Caco-2 (cell line): ENCODE measurements around the gene SLC4A9. TPM values are rescaled to one million over a fixed set of nuclear protein-coding genes. Genes with fewer than 3 reads are reported as not detected.

Source experiments
- BruUV-seq: library from RNA; stranded (reverse); fragments of 400-500 nt; replicated peaks from 2 replicates; lab custom pipeline; 2021; lab: Mats Ljungman, UMichigan
- CTCF ChIA-PET: fragments of 300-600 bp; sonication (Branson Sonifier 250); formaldehyde crosslinking; loops from one replicate; lab custom pipeline; 2022; ENCODE audit warnings: antibody characterized with exemption; lab: Charles Lee
- POLR2A ChIA-PET: fragments of 300-600 bp; sonication (Branson Sonifier 250); formaldehyde crosslinking; loops from one replicate; lab custom pipeline; 2022; ENCODE audit warnings: antibody characterized with exemption; lab: Charles Lee
- DNase-seq, 2 experiments: peaks; one replicate each; pipeline versions ENCODE4 v3.0.0 to v3.0.0-alpha.2; 2020 to 2022
- H3K27me3 ChIP-seq: replicated peaks from 2 replicates; pipeline ENCODE4 v1.6.0; 2011; ENCODE audit warnings: low read length; ENCODE audit not compliant: control insufficient read depth, insufficient read depth
- H3K36me3 ChIP-seq: 2 replicates; pipeline ENCODE4 v1.5.1; 2011; ENCODE audit warnings: low read length; ENCODE audit not compliant: control insufficient read depth, insufficient read depth
- H3K4me1 ChIP-seq: fragments of 250-450 bp; sonication (Bioruptor Pico); 2 replicates; pipeline ENCODE4 v1.5.1; 2020; ENCODE audit warnings: mild to moderate bottlenecking
- H3K4me3 ChIP-seq: 2 replicates; pipeline ENCODE4 v1.5.1; 2011; ENCODE audit warnings: low read depth, mild to moderate bottlenecking, control low read depth, low read length
- H3K9me3 ChIP-seq: fragments of 250-450 bp; sonication (Bioruptor Pico); 2 replicates; pipeline ENCODE4 v1.5.1; 2020; ENCODE audit warnings: mild to moderate bottlenecking, moderate library complexity
- H3K27ac Mint-ChIP-seq: one replicate; pipeline ENCODE4 v1.8.0; 2022; ENCODE audit warnings: mixed read lengths; ENCODE audit not compliant: unreplicated experiment
- H3K27me3 Mint-ChIP-seq: one replicate; pipeline ENCODE4 v1.8.0; 2022; ENCODE audit warnings: mixed read lengths; ENCODE audit not compliant: insufficient read depth, unreplicated experiment
- H3K36me3 Mint-ChIP-seq: one replicate; pipeline ENCODE4 v1.8.0; 2022; ENCODE audit warnings: mild to moderate bottlenecking, mixed read lengths; ENCODE audit not compliant: insufficient read depth, unreplicated experiment
- H3K4me1 Mint-ChIP-seq: one replicate; pipeline ENCODE4 v1.8.0; 2022; ENCODE audit warnings: low read depth, mixed read lengths; ENCODE audit not compliant: unreplicated experiment
- H3K4me3 Mint-ChIP-seq: one replicate; pipeline ENCODE4 v1.8.0; 2022; ENCODE audit warnings: mild to moderate bottlenecking, moderate library complexity, mixed read lengths; ENCODE audit not compliant: unreplicated experiment
- H3K9me3 Mint-ChIP-seq: one replicate; pipeline ENCODE4 v1.8.0; 2022; ENCODE audit warnings: mixed read lengths; ENCODE audit not compliant: unreplicated experiment
- intact Hi-C: fragments of 100-400 bp; cut with micrococcal nuclease; formaldehyde crosslinking; loops from one replicate; pipeline ENCODE4 v1.10.0; 2022; ENCODE audit not compliant: unreplicated experiment
- total RNA-seq: library from RNA; stranded (reverse); gene quantifications from 2 replicates; pipeline ENCODE4 v1.2.3, GENCODE V29; 2022
- TF ChIP-seq, protein P1 (sequence below), 2 experiments: fragments of 200-600 bp in 1 of 2; IDR thresholded peaks; 1 replicate in 1 of 2; 2 replicates in 1 of 2; pipeline versions ENCODE4 v1.5.1 to v1.8.0; 2011 to 2022; ENCODE audit warnings: antibody characterized with exemption in 1 of 2, control low read depth in 1 of 2, inconsistent platforms in 1 of 2, low read depth in 1 of 2, low read length in 1 of 2, mild to moderate bottlenecking in 1 of 2, moderate library complexity in 1 of 2; ENCODE audit not compliant: insufficient read depth in 1 of 2, severe bottlenecking in 1 of 2, unreplicated experiment in 1 of 2

Gene SLC4A9
- total RNA-seq, 1 experiment from 2014 or later, result 0.11 TPM

DNA sequence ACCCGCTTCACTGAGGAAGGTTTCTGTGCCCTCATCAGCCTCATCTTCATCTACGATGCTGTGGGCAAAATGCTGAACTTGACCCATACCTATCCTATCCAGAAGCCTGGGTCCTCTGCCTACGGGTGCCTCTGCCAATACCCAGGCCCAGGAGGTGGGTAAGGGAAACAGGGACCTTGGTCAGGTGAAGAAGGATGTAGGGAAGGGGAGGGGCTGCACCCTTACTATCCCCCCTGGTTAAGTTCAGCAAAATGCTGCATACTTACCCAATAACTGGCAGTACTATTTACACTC lies 4.4 kb downstream of the SLC4A9 start:
- no peaks in the 10 kb centered on the region for H3K9me3 Mint-ChIP-seq
- no peaks in the 10 kb centered on the region for H3K36me3 Mint-ChIP-seq
- no peaks in the 10 kb centered on the region for H3K27me3 ChIP-seq
- H3K27ac Mint-ChIP-seq, result no peak overlapping the region
- TF ChIP-seq, protein P1, sequence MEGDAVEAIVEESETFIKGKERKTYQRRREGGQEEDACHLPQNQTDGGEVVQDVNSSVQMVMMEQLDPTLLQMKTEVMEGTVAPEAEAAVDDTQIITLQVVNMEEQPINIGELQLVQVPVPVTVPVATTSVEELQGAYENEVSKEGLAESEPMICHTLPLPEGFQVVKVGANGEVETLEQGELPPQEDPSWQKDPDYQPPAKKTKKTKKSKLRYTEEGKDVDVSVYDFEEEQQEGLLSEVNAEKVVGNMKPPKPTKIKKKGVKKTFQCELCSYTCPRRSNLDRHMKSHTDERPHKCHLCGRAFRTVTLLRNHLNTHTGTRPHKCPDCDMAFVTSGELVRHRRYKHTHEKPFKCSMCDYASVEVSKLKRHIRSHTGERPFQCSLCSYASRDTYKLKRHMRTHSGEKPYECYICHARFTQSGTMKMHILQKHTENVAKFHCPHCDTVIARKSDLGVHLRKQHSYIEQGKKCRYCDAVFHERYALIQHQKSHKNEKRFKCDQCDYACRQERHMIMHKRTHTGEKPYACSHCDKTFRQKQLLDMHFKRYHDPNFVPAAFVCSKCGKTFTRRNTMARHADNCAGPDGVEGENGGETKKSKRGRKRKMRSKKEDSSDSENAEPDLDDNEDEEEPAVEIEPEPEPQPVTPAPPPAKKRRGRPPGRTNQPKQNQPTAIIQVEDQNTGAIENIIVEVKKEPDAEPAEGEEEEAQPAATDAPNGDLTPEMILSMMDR (IDR thresholded peaks at IDR 0.05; ENCODE audit: insufficient read depth in 1 of 2, low read depth in 1 of 2, low read length in 1 of 2, severe bottlenecking in 1 of 2, unreplicated experiment in 1 of 2), result no peak
- no peak overlapping the region for H3K4me3 Mint-ChIP-seq
- peaks cover 4% of the 10 kb centered on the region for H3K4me1 Mint-ChIP-seq
- ChIA-PET CTCF (interaction anchor here (1.6 kb wide), 1 partner anchor 18 kb away, joined by 9 read pairs; the partner anchor contains the start of gene HBEGF), POLR2A (interaction anchor here (0.5 kb wide), 1 partner anchor 206 kb away, joined by 3 read pairs; no protein-coding TSS in a partner anchor)
- no peaks in the 10 kb centered on the region for H3K4me1 ChIP-seq
- intact Hi-C loops, result no loop called here
- no peaks in the 10 kb centered on the region for H3K9me3 ChIP-seq
- no peak for DNase-seq
- H3K27me3 Mint-ChIP-seq, result no peaks in the 10 kb centered on the region
- no peak overlapping the region for H3K4me3 ChIP-seq
- no TSS peak for BruUV-seq
- no peaks in the 10 kb centered on the region for H3K36me3 ChIP-seq

DNA sequence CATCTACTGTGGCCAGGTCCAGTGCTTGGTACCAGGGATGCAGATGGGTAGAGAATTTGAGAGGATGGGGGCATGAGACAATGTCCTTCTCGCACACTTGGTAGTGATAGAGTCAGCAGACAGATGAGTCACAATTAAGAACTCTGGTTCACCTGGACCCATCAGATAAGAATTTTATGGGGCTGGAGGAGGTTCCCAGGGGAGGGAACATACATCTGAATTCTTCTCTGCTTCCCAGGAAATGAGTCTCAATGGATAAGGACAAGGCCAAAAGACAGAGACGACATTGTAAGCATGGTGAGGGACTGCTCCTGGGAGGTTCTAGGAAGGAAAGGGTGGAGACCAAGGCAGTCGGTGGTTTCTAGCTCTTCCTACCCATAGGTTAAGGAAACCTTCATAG lies 5.3 kb downstream of the SLC4A9 start:
- DNase-seq, result no peak
- ChIA-PET POLR2A (no interaction called here), CTCF (no interaction called here)
- Histone ChIP-seq H3K36me3 (no peaks in the 10 kb centered on the region), H3K4me3 (no peak overlapping the region), H3K9me3 (no peaks in the 10 kb centered on the region), H3K27me3 (no peaks in the 10 kb centered on the region), H3K4me1 (no peaks in the 10 kb centered on the region)
- no TSS peak for BruUV-seq
- H3K4me3 Mint-ChIP-seq, result no peak overlapping the region
- intact Hi-C loops, result no loop called here
- H3K27me3 Mint-ChIP-seq, result no peaks in the 10 kb centered on the region
- no peaks in the 10 kb centered on the region for H3K9me3 Mint-ChIP-seq
- no peak overlapping the region for H3K27ac Mint-ChIP-seq
- H3K36me3 Mint-ChIP-seq, result no peaks in the 10 kb centered on the region
- H3K4me1 Mint-ChIP-seq, result peaks cover 6% of the 10 kb centered on the region
- TF ChIP-seq, protein P1 (IDR thresholded peaks at IDR 0.05; ENCODE audit: insufficient read depth in 1 of 2, low read depth in 1 of 2, low read length in 1 of 2, severe bottlenecking in 1 of 2, unreplicated experiment in 1 of 2), result no peak

DNA sequence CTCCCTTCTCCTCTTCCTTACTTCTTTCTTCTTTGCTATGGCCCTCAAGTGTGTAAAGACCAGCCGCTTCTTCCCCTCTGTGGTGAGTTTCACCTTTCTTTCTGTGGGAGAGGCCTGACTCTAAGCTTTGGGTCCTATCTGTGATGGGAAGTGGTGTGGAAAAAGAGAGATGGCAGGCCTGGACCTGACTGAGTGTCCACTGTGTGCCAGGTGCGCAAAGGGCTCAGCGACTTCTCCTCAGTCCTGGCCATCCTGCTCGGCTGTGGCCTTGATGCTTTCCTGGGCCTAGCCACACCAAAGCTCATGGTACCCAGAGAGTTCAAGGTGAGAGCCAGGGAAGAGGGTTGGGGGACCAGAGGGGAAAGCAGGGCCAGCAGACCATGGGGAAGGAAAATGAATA lies 5.9 kb downstream of the SLC4A9 start:
- Histone ChIP-seq H3K4me1 (no peaks in the 10 kb centered on the region), H3K36me3 (no peaks in the 10 kb centered on the region), H3K27me3 (no peaks in the 10 kb centered on the region), H3K9me3 (no peaks in the 10 kb centered on the region), H3K4me3 (no peak overlapping the region)
- intact Hi-C loops, result no loop called here
- TF ChIP-seq, protein P1 (IDR thresholded peaks at IDR 0.05; ENCODE audit: insufficient read depth in 1 of 2, low read depth in 1 of 2, low read length in 1 of 2, severe bottlenecking in 1 of 2, unreplicated experiment in 1 of 2), result no peak
- H3K4me3 Mint-ChIP-seq, result no peak overlapping the region
- H3K27ac Mint-ChIP-seq, result no peak overlapping the region
- H3K36me3 Mint-ChIP-seq, result no peaks in the 10 kb centered on the region
- peaks cover 6% of the 10 kb centered on the region for H3K4me1 Mint-ChIP-seq
- ChIA-PET CTCF (no interaction called here), POLR2A (no interaction called here)
- DNase-seq, result no peak
- no peaks in the 10 kb centered on the region for H3K9me3 Mint-ChIP-seq
- BruUV-seq, result no TSS peak
- no peaks in the 10 kb centered on the region for H3K27me3 Mint-ChIP-seq
